Measurements from ENCODE around the gene ABLIM2.
"Not testable (repeated sequence)": the region's sequence is repeated elsewhere in the genome, so short reads cannot be mapped to it uniquely, and the experiment has no call there.

ABLIM2 gene

GRCh38 chr4:8144359-8144758 lies 14.3 kb downstream of the ABLIM2 start:
- H3K4me3 ChIP-seq (ENCODE audit: low read depth, low read length): no peak overlapping the region
- no peak for TF ChIP-seq CTCF (IDR thresholded peaks at IDR 0.05; ENCODE audit: low read depth, low read length)

- H3K4me3 ChIP-seq (ENCODE audit: low read depth, low read length): no peak overlapping the region
- TF ChIP-seq CTCF (IDR thresholded peaks at IDR 0.05; ENCODE audit: low read depth, low read length): no peak
Observed at GRCh38 chr4:8143392-8144140, 15.0 kb downstream of the ABLIM2 start.

DNA sequence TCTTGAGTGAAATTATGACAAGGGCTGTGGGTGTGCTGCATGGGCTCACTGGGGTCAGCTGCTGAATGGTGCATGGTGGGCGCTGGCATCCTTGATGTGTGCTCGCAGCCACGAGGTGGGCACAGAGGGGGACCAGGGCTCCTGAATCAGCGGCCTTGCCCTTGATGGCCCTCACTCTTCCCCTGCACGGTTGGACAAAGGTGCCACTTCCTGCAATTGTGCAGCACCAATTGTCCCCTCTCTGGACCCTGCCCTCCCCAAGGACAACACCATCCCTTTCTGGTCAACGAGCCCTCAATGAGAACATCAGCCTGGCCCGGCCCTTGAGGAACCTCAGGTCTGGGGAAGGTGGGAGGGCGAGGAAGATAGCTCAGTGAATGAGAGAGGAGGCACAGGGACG lies 16.1 kb downstream of the ABLIM2 start:
- no peak for TF ChIP-seq CTCF (IDR thresholded peaks at IDR 0.05; ENCODE audit: low read depth, low read length)
- no peak overlapping the region for H3K4me3 ChIP-seq (ENCODE audit: low read depth, low read length)

DNA sequence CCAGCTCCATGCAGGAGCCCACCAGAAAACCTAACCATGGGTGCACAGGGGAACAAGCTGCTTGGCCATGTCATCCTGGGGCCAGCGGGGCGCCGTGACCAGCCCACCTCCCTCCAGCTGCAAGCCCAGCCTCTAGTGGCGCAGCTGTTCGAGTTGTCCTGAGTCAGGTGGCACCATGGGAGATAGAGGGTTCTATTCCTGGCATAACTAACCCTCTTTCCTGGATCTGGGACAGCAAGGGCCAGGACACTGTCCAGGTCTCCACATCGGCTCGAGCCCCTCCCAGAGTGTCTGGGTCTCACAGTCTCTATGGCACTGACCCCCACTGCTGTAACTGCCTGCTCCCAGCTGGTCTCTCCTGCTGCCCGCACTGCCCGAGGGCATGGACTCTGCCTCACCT lies 16.7 kb downstream of the ABLIM2 start:
- no peak overlapping the region for H3K4me3 ChIP-seq (ENCODE audit: low read depth, low read length)
- TF ChIP-seq CTCF (IDR thresholded peaks at IDR 0.05; ENCODE audit: low read depth, low read length): no peak

GRCh38 chr4:8140915-8141314 lies 17.7 kb downstream of the ABLIM2 start:
- TF ChIP-seq CTCF (IDR thresholded peaks at IDR 0.05; ENCODE audit: low read depth, low read length): no peak

DNA sequence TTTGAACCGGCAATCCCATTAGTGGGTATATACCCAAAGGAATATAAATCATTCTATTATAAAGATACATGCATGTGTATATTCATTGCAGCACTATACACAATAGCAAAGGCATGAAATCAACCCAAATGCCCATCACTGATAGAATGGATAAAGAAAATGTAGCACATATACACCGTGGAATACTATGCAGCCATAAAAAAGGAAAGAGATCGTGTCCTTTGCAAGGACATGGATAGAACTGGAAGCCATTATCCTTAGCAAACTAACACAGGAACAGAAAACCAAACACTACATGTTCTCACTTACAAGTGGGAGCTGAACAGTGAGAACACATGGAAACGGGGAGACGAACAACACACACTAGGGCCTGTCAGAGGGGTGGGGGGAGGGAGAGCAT lies 18.9 kb downstream of the ABLIM2 start:
- not testable (repeated sequence) for H3K4me3 ChIP-seq (ENCODE audit: low read depth, low read length)

More at GRCh38 chr4:8140915-8141314, 17.7 kb downstream of the ABLIM2 start:
- H3K4me3 ChIP-seq (ENCODE audit: low read depth, low read length): no peak overlapping the region

DNA sequence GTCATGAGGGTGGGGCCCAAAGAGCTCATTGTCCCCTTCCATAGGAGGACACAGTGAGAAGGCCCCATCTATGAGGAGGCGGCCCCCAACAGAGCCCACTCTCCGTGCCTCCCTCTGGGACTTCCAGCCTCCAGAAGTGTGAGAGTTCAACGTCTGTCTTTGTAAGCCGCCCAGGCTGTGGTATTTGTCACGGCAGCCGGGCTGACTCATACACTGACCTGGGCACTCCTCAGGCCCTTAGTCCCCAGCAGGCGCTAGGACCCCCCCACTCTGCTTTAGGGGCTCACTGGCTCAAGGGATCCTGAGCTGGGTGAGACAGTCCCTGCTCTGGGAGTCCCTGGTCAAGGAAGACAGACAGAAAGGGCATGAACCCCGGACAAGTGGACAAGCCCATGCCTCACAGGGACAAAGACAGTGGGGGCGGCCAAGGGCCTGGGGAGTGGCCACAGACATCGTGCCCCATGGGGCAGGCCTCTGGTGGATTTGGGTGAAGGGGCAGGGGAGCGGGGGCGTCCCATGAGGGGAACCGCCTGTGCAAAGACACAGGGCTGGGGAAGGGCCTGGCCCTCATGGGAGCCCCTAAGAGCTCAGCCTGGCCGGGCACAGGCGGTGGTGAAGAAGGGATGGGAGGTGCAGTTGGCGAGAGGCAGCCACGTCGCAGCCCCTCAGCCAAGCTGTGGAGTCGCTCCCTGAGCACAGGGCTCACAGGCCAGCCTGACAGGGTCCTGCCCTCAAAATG lies 21.5 kb downstream of the ABLIM2 start:
- no peak for TF ChIP-seq CTCF (IDR thresholded peaks at IDR 0.05; ENCODE audit: low read depth, low read length)

More for the DNA sequence above, 21.5 kb downstream of the ABLIM2 start:
- no peak overlapping the region for H3K4me3 ChIP-seq (ENCODE audit: low read depth, low read length)
